Stimulated activated effector memory CD8-positive, alpha-beta T cell treated with anti-CD3 and anti-CD28 coated beads, Interleukin-12 subunit alpha, Interleukin-12 subunit beta, amount 100 ng/mL, for 72 hours (primary cell): ENCODE measurements around the gene SGO2.
"Not testable (repeated sequence)": the region's sequence is repeated elsewhere in the genome, so short reads cannot be mapped to it uniquely, and the experiment has no call there.

ENCODE experiments used
- ATAC-seq: fragments of 150-1000 bp; cut with Tn5 transposase; 2 replicates; pipeline ENCODE4 v1.10.0; 2021
- DNase-seq, 2 donors: peaks; one replicate each; pipeline ENCODE4 v3.0.0; 2021 to 2022; ENCODE audit warnings: low spot score in 2 of 2
- H3K27ac Mint-ChIP-seq: one replicate; pipeline ENCODE4 v1.8.0; 2022; ENCODE audit warnings: mild to moderate bottlenecking, mixed read lengths
- H3K36me3 Mint-ChIP-seq: one replicate; pipeline ENCODE4 v1.8.0; 2022; ENCODE audit warnings: mild to moderate bottlenecking, mixed read lengths
- H3K4me1 Mint-ChIP-seq: one replicate; pipeline ENCODE4 v1.8.0; 2022; ENCODE audit warnings: mixed read lengths
- H3K4me3 Mint-ChIP-seq: one replicate; pipeline ENCODE4 v1.8.0; 2022; ENCODE audit warnings: mild to moderate bottlenecking, mixed read lengths
- H3K9me3 Mint-ChIP-seq: one replicate; pipeline ENCODE4 v1.8.0; 2022; ENCODE audit warnings: mixed read lengths

SGO2 gene

GRCh38 chr2:200617156-200618053, 91.4 kb downstream of the SGO2 start:
- H3K36me3 Mint-ChIP-seq: no peaks in the 10 kb centered on the region
- no peaks in the 10 kb centered on the region for H3K9me3 Mint-ChIP-seq
- H3K27ac Mint-ChIP-seq: peak overlapping the region; percentile 17
- no peak for DNase-seq
- H3K4me1 Mint-ChIP-seq: peaks cover 13% of the 10 kb centered on the region
- ATAC-seq: no peak
- H3K4me3 Mint-ChIP-seq: no peak overlapping the region

GRCh38 chr2:200618054-200618419, 92.0 kb downstream of the SGO2 start:
- ATAC-seq: no peak
- H3K4me1 Mint-ChIP-seq: peaks cover 13% of the 10 kb centered on the region
- no peak for DNase-seq
- H3K4me3 Mint-ChIP-seq: no peak overlapping the region
- H3K27ac Mint-ChIP-seq: peak overlapping the region; percentile 17
- H3K36me3 Mint-ChIP-seq: no peaks in the 10 kb centered on the region
- H3K9me3 Mint-ChIP-seq: no peaks in the 10 kb centered on the region

- no peak overlapping the region for H3K4me3 Mint-ChIP-seq
- DNase-seq (no peak), ATAC-seq (no peak)
- H3K27ac Mint-ChIP-seq: no peak overlapping the region
- no peaks in the 10 kb centered on the region for H3K9me3 Mint-ChIP-seq
- peaks cover 17% of the 10 kb centered on the region for H3K4me1 Mint-ChIP-seq
- no peaks in the 10 kb centered on the region for H3K36me3 Mint-ChIP-seq
Measured at GRCh38 chr2:200618590-200619021, 92.6 kb downstream of the SGO2 start.

GRCh38 chr2:200619279-200619678, 93.3 kb downstream of the SGO2 start:
- no peaks in the 10 kb centered on the region for H3K36me3 Mint-ChIP-seq
- H3K4me1 Mint-ChIP-seq: peaks cover 18% of the 10 kb centered on the region
- H3K27ac Mint-ChIP-seq: peak overlapping the region; percentile 50
- no peak overlapping the region for H3K4me3 Mint-ChIP-seq
- DNase-seq (no peak), ATAC-seq (no peak)
- no peaks in the 10 kb centered on the region for H3K9me3 Mint-ChIP-seq

GRCh38 chr2:200620606-200621390, 94.8 kb downstream of the SGO2 start:
- Mint-ChIP-seq H3K9me3 (no peaks in the 10 kb centered on the region), H3K27ac (no peak overlapping the region), H3K4me3 (no peak overlapping the region), H3K4me1 (peaks cover 18% of the 10 kb centered on the region), H3K36me3 (no peaks in the 10 kb centered on the region)
- DNase-seq (no peak), ATAC-seq (no peak)

GRCh38 chr2:200622106-200622505, 96.1 kb downstream of the SGO2 start:
- DNase-seq (no peak), ATAC-seq (no peak)
- H3K27ac Mint-ChIP-seq: no peak overlapping the region
- H3K36me3 Mint-ChIP-seq: no peaks in the 10 kb centered on the region
- H3K4me1 Mint-ChIP-seq: peaks cover 18% of the 10 kb centered on the region
- H3K4me3 Mint-ChIP-seq: no peak overlapping the region
- no peaks in the 10 kb centered on the region for H3K9me3 Mint-ChIP-seq

- Mint-ChIP-seq H3K4me1 (peaks cover 5% of the 10 kb centered on the region), H3K27ac (no peak overlapping the region), H3K9me3 (no peaks in the 10 kb centered on the region), H3K36me3 (no peaks in the 10 kb centered on the region), H3K4me3 (no peak overlapping the region)
- DNase-seq: no peak
- no peak for ATAC-seq
Measured at GRCh38 chr2:200624026-200624425, 98.0 kb downstream of the SGO2 start.

GRCh38 chr2:200624658-200625057, 98.7 kb downstream of the SGO2 start:
- no peak overlapping the region for H3K4me3 Mint-ChIP-seq
- ATAC-seq: no peak
- no peak overlapping the region for H3K27ac Mint-ChIP-seq
- H3K9me3 Mint-ChIP-seq: no peaks in the 10 kb centered on the region
- no peak for DNase-seq
- H3K36me3 Mint-ChIP-seq: no peaks in the 10 kb centered on the region
- peaks cover 5% of the 10 kb centered on the region for H3K4me1 Mint-ChIP-seq

GRCh38 chr2:200625282-200625681, 99.3 kb downstream of the SGO2 start:
- Mint-ChIP-seq H3K27ac (no peak overlapping the region), H3K9me3 (no peaks in the 10 kb centered on the region), H3K4me1 (peaks cover 5% of the 10 kb centered on the region), H3K4me3 (no peak overlapping the region), H3K36me3 (no peaks in the 10 kb centered on the region)
- ATAC-seq: no peak
- no peak for DNase-seq

GRCh38 chr2:200625958-200626363, 100.0 kb downstream of the SGO2 start:
- no peak for DNase-seq
- ATAC-seq: no peak
- H3K9me3 Mint-ChIP-seq: no peaks in the 10 kb centered on the region
- no peak overlapping the region for H3K4me3 Mint-ChIP-seq
- H3K36me3 Mint-ChIP-seq: no peaks in the 10 kb centered on the region
- H3K4me1 Mint-ChIP-seq: peaks cover 5% of the 10 kb centered on the region
- H3K27ac Mint-ChIP-seq: no peak overlapping the region

GRCh38 chr2:200627110-200627770, 101.2 kb downstream of the SGO2 start:
- Mint-ChIP-seq H3K4me1 (peaks cover 5% of the 10 kb centered on the region), H3K4me3 (no peak overlapping the region), H3K27ac (no peak overlapping the region), H3K36me3 (no peaks in the 10 kb centered on the region), H3K9me3 (no peaks in the 10 kb centered on the region)
- no peak for DNase-seq
- ATAC-seq: no peak

GRCh38 chr2:200628461-200628860, 102.5 kb downstream of the SGO2 start:
- not testable (repeated sequence) for H3K4me3 Mint-ChIP-seq, ATAC-seq, DNase-seq, H3K9me3 Mint-ChIP-seq, H3K36me3 Mint-ChIP-seq, H3K27ac Mint-ChIP-seq, H3K4me1 Mint-ChIP-seq

GRCh38 chr2:200631287-200631686, 105.3 kb downstream of the SGO2 start:
- ATAC-seq (no peak), DNase-seq (no peak)
- Mint-ChIP-seq H3K4me3 (no peak overlapping the region), H3K36me3 (no peaks in the 10 kb centered on the region), H3K4me1 (no peaks in the 10 kb centered on the region), H3K27ac (no peak overlapping the region), H3K9me3 (peaks cover 3% of the 10 kb centered on the region)
